ENCODE data around the gene MDK.

- no peak for TF ChIP-seq CTCF (conservative IDR thresholded peaks at IDR 0.05 in 1 of 2, IDR thresholded peaks at IDR 0.05 in 1 of 2; ENCODE audit: extremely low read depth in 1 of 2, insufficient read depth in 1 of 2, low read depth in 1 of 2, low read length in 2 of 2)
- TF ChIP-seq EZH2 (IDR thresholded peaks at IDR 0.05; ENCODE audit: borderline replicate concordance, low read length) = no peak
These were observed 47.3 kb upstream of the MDK start for GRCh38 chr11:46334211-46334610.

All from mammary epithelial cell (primary cell).